ENCODE measurements around the gene UQCRQ. TPM values are rescaled to one million over a fixed set of nuclear protein-coding genes. Genes with fewer than 3 reads are reported as not detected.
"Not testable (repeated sequence)": the region's sequence is repeated elsewhere in the genome, so short reads cannot be mapped to it uniquely, and the experiment has no call there.

UQCRQ gene
- polyA plus RNA-seq, 5 donors: 142 to 224 (median 150) TPM

DNA sequence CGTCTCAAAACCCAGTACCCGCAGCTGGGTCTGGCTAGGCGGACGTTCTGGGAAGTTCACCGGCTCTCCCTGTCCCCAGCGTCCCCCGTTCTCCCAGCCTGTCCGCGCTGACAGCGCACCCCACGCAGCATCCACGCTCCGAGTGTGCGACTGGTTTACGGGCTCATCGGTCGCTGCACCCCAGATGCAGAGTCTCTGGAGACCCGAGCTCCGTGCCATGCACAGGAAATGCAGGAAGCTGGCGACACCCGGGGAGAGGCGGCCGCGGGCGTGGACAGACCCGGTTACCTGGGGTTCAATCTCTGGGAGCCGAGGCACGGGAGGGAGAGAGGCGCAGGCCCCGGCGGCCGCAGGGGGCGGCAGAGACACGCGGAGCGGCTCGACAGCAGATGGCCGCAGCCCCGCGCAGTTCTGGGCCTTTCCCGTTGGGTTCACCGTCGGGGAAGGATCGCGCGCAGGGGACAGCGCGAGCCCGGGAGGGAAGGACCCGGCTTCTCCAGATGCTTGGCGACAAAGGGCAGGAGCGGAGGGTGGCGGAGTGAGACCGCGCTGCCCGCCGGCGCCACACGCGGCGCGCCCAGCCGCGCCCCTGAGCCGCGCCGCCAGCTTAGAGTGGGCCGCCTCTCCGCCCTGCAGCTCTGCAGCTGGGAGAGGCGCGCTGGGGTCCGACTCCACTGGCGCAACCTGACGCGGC is 36.6 kb upstream of the UQCRQ start:
- DNase-seq: peak; percentile 68 to 73

DNA sequence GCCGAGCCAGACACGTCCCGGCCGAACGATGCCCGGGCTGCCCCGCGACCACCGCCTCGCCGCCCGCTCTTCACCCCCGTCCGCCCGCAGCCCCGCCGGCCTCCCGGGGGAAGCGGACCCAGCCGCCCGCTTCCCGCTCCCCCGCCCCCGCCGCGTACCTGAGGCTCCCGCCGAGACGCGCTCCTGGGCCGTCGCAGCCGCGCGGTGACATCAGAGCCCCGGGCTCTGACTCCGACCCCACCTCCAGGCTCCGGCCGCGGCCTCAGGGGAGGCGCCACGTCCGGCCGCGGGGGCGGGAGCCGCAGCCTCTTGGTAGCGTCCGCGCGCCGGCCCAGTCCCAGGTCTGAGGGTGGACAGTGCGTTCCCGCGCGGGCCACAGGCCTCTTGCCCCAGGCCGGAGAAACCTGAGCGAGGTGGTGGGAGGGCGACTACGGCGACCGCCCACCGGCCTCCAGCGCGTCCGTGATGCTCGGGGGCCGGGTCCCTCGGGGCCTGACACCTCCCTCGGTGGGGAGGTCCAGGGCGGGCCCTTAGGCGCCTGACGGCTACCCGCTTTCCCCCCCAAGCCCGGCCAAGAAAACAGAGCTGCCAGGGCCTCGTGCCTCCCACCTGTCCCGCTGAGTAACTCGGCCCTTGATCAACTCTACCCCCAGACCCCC is 35.9 kb upstream of the UQCRQ start, which contains the start of gene SHROOM1:
Gene SHROOM1 (minus strand): TSS at position 212 of the 659 bp plus-strand sequence. CDS start 4,507 bp downstream, outside the sequence.
- no peak for DNase-seq

DNA sequence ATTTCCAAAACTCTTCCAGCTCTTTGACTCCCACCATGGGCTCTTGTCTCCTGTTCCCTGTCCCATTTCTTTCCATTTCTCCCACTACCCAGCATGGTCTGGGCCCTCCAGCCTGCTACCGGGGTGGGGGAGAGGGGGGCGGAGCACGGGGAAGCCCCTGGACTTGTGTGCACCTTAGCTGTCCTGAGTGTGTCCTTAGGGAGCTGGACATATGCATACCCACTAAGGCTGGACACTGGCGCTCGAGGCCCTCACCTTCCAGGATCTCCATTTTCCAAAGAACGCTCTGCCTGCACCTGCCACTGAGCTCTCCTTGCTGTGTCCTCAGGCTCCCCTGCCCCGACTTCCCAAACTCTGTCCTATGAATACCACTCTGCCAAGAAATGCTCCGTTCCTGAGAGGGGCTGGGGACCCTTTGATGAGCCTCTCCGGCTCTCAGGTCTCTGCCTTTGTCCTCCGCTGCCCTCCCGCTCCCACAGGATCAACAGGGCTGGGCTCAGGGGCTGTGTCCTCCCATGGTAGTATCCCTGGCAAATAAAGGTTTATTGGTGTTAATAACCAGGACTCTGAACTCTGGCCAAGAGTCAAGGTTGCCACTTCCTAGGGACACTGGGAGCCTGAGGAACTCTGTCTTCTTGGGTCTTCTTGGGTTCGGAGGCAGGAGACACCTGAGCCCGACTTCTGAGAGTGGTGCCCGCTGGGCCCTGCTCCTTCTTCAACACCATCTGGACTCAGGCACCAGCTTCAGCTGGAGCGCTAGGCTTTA is 35.2 kb upstream of the UQCRQ start:
- DNase-seq: no peak

DNA sequence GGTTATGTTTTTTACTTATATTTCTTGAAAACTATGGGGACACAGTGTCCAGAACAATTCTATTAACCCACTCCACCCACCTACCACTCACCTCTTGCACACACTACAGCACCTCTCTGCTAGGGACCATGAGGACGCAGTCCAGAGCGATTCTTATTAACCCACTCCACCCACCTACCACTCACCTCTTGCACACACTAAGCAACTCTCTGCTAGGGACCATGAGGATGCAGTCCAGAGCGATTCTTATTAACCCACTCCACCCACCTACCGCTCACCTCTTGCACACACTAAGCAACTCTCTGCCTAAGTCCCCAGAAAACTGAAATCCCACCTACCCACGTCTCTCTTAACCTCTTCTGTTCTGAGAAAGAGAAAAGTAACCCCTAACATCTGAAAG is 33.8 kb upstream of the UQCRQ start:
- no peak for DNase-seq

DNA sequence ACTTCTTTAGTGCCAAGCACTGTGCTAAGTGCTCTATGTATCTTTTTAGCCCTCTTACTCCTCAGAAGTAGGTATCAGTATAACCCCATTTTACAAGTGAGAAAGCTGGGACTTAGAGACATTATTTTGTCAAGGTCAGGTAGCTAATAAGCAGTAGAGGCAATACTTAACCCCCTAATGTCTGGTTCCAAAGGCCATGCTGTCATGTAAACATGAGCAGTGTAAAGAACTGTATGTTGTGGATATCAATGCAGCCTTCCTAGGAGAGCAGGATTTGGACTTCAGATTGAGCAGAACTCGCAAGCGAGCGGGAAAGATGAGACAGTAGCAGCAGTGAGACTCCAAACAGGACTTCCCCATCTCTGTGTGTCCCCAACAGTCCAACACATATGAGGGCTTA is 32.4 kb upstream of the UQCRQ start:
- DNase-seq: no peak

DNA sequence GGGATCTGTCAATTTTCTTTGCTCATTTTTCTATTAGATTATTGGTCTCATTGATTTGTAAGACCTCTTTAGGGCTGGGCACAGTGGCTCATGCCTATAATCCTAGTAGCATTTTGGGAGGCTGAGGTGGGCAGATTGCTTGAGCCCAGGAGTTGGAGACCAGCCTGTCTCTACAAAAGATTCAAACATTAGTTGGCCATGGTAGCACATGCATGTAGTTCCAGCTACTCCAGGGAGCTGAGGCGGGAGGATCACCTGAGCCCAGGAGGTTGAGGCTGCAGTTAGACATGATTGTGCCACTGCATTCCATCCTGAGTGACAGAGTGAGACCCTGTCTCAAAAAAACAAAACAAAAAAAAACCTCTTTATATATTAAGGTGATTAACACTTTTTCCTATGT is 29.6 kb upstream of the UQCRQ start:
- no peak for DNase-seq

DNA sequence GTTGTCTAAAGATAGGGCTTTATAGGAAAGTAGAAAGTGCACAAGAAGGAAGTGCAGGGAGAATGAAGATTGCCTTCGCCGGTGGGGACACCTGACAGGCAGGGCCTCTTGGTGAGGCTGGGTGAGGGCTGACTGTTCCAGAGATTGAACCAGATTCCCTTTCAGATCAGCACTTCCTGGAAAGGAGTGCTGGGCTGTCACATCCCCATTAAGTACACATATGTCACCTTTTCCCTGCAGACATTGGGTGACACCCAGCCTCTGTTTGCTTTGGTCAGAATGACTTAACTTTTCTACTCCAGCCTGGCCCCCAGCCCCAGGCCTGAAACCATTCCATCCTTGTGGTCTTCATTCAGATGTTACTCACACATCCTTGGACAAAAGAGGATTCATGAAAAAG is 28.6 kb upstream of the UQCRQ start:
- no peak for DNase-seq

DNA sequence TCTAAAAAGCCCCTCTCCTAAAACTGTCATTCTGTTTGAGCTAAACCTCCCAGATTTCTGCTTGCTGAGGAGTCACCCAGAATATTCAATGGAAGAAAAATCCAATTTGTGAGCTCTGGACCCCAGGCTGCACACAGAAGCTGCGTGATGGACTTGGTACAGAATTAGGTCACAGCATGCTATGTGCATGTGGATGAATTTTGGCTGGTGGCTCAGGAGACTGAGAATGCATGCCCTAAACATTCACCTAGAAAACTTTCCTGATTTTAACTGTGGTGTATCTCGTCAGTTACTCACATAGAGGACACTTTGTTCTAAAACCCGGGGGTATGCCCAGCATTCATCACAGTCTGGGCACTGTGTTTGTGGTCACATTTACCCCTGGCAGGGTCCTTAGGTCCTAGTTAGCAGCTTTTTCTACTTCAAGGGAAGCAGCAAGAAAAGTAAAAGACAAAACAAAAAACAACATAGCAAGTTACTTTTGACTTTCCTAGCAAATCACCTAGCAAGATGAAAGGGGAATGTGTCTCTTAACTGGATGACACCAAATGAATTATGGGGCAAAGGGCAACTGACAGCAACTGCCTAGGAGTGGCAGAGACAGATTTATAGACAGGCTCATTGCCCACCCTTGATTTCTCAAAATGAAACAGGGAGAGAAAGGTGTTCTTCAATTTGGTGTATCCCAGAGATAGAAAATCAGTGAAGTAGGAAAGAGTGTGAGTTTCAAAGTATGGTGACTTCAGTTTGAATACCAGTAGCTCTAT is 27.7 kb upstream of the UQCRQ start:
- no peak for DNase-seq

DNA sequence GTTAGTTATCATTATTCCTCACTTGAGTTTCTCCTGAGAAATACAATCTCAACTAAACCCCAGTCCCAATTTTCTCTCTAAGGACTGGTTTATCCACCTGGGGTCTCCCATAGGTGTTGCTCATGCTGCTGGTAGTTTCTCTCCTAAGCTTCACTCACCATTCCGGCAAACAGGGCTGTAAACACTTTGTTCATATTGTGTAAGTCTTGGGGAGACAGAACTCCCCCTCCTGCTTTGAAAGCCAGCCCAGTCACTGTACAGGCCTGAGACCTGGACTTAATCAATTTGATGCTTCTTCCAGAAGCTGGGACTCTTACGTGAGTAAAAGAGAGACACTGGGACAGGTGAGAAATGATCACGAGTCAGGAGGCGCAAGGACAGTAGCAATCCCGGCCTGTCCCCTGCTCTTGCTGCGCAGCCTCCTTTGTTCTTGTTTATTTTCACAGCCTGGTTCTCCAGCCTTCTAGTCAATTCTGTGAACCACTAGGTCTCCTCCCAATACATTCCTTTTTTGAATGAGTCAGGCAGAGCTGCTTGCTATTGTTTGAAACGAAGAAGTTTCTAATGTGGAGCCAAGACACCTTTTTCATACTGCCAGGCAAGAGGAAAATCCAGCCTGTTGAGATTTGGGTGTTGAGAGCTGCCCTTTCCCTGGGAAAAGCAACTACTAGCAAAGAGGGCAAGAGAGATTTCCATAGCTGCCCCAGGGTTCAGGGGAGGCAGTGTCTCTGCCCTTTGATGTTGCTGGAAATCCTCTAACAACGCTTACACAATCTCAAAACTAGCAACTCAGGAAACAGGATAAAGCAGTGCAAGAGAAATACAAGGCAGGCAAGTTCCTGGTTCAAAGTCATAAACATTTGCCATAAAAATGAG is 26.8 kb upstream of the UQCRQ start:
- DNase-seq: no peak

DNA sequence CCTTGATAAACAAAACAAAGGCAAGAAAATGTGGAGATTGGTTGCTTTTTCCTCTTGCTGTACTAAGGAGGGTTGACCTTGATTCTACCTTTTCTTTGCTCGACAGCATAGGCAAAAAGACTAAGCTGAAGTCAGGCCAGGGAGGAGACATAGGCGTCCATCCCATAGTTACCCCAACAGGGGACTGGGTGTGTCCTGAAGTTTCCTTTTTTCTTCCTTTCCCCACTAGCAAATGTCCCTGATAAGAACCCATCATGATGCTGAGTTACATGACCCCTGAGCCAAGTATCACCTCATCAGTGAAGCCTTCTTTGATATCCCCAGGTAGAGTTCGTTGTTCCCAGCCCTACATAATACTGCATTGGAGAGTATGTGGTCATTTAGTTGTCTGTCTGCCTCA is 26.1 kb upstream of the UQCRQ start:
- no peak for DNase-seq

DNA sequence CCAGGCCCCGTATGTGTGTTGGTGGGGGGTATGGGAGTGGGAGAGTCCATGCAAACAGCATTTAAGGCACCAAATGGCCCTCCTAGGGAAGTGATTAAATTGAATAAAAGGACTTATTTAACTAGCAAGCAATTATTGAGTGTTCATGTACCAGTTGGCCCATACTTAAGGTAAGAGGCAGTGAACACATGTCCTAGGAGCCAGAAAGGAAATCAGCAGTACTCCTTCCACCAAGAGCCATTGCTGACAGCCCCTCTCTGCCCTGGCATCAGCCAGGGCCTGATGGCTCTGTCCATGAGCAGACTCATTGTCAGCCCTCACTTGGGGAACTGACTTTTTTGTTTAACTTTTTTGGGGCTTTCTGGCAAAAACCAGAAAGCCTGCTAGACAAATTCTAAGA is 25.5 kb upstream of the UQCRQ start:
- DNase-seq: no peak

DNA sequence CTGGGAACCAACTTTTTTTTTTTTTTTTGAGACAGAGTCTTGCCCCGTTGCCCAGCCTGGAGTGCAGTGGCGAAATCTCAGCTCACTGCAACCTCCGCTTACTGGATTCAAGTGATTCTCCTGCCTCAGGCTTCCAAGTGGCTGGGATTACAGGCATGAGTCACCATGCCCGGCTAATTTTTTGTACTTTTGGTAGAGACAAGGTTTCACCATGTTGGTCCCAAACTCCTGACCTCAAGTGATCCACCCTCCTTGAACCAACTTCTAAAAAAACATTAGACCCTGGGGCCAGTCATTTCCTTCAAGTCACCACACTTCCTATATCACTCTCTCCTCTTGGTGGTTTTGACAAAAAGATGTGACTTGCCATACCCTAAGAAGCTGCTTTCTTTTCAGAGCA is 25.1 kb upstream of the UQCRQ start:
- no peak for DNase-seq

DNA sequence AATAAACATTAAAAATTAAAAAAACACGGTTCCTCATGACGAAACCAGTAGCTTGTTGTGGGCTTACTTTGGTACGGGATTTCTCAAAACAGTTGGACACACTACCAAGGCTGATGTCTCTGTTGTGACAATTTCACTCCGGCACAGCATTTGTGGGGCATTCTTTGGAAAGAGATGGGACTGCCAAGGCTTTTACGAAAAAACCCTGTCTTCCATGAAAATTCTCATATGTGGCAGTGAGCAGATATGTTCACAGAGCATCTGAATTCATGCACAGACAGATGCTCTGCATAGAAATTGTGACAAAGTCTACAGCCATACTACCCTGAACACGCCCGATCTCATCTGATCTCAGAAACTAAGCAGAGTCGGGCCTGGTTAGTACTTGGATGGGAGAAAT is 18.2 kb upstream of the UQCRQ start:
- no peak for DNase-seq

DNA sequence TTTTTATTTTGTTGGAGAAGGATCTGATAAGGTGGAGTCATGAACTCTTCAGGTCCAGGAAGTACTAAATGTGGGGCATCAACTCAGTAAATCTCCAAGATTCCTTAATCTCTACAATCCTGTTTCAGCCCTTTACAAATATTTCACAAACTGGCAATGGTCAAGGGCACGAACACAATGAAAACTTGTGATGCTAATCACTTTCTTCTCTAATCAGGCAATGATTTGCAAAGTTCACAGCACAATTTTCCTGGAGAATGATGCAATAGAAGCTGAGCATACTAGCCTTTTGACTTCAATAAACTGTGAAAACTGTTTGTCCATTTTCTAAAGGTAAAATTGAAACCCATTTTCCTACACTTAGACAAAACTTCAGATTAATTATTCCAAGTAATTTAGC is 17.1 kb upstream of the UQCRQ start:
- no peak for DNase-seq

DNA sequence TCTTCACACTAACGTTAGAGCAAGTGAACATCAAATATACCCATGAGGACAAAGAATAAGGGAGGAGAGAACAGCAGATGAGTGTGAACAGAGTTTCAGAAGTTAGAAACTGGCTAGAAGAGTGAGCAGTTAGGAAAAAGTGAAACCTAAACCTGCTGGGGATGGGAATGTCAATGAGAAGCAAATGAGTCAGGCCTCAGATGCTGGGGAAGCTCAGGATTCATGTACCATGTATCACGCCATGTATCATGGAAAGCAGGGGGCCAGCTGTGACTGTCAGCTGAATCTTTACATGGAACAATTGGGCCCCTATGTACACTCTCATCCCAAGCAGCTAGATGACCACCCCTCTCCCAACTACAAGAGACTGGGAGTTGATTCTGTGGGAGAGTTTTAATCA is 16.4 kb upstream of the UQCRQ start:
- DNase-seq: no peak

DNA sequence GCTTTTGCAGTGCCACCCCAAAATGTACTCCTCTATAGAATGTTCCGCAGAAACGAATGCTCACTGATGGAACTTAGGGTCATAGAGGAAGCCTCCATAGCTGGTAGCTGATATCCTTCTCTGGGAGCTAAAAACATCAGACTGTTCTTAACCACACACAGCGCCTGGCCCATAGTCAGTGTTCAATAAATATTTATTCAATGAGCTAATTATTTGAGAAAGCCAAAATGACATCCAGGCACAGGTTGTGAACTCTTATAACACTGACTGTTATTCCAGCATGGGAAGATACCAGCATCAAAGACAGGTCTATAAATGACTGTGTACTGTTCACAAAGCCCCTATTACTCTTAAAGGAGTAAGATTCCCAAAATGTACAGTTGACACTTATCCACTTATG is 13.1 kb upstream of the UQCRQ start:
- DNase-seq: no peak

DNA sequence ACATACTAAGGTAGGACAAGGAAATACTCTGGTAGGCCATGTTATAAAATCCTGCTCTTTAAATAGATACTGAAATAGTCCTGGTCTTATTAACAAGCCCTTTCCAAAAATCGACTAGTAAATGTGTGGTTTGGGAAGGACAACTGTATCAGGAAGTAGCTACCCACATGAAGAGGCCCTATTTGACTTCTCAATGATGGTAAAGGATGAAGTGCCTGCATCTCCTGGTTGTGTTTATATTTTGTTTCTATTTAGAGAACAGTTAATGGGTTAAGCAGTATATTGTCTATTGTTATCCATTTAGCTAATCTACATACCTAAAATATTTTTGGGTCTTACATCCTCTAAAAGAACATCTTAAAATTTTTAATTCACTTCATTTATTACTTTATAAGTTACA is 12.7 kb upstream of the UQCRQ start:
- no peak for DNase-seq

DNA sequence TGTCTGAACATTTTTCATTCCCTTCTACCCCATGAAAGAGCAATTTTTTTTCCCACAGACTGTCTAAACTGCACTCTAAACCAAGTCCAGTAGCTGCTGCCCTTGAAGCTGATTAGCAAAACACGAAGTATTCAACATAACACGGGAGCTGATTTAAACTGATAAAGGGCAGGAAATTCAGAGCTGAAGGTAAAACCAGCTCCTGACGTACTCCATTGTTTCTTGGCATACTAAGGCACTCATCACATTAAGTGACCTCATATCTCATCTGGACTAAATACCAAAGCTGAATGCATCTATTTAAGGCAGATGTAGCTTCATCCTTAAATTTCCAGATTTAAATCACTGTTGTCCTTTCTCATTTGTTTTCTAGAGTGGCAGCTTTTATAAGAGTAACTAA is 12.1 kb upstream of the UQCRQ start:
- no peak for DNase-seq

DNA sequence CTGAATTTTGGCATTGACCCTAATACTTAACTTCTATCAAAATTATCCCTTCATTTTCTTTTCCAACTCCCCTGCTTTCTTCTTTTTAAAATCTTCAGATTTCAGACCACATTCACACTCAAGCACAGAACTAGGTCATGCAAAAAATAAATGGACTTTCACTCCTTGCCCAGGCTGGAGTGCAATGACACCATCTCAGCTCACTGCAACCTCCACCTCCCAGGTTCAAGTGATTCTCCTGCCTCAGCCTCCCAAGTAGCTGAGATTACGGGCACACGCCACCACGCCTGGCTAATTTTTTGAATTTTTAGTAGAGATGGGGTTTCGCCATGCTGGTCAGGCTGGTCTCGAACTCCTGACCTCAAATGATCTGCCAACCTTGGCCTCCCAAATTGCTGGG is 11.4 kb upstream of the UQCRQ start:
- not testable (repeated sequence) for DNase-seq

DNA sequence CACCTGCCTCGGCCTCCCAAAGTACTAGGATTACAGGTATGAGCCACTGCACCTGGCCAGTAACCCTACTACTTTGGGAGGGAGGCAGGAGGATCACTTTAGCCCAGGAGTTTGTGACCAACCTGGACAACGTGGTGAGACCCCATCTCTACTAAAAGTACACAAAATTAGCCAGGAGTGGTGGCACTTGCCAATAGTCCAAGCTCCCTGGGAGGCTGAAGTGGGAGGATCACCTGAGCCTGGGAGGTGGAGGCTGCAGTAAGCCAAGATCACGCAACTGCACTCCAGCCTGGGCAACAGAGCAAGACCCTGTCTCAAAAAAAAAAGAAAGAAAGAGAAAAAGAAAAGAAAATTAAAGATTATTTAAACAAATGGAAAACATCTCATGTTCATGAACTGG is 10.4 kb upstream of the UQCRQ start:
- no peak for DNase-seq

DNA sequence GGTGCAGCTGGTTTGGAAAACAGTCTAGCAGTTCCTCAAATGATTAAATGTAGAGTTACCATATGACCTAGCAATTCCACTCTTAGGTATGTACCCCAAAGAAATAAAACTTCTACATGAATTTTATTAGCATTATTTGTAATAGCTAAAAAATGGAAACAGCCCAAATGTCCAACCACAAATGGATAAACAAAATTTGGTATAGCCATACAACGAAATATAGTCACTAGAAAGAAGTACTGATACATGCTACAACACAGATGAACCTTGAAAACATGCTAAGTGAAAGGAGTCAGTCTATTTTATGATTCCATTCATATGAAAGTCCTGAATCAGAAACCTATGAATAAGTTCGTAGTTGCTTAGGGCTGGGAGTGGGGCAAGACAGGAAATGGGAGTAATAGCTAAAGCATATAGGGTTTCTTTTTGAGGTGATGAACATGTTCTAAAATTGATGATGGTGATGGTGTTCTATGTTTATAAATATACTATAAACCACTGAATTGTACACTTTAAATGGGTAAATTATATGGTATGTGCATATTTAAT is 6.5 kb upstream of the UQCRQ start:
- no peak for DNase-seq

All from right lung (tissue), 5 donors.